HCT116 (cell line): ENCODE data around the gene SPATA21.

ENCODE experiments used
- CTCF ChIP-seq, 3 experiments: fragments of 200-600 bp in 1 of 3; sonication (generic) in 1 of 3; IDR thresholded peaks in 2 of 3; conservative IDR thresholded peaks in 1 of 3; 2 replicates each; pipeline ENCODE4 v1.5.1; 2012 to 2017; ENCODE audit warnings: low read depth in 2 of 3, low read length in 2 of 3, antibody characterized with exemption in 1 of 3, borderline replicate concordance in 1 of 3, control low read depth in 1 of 3, mild to moderate bottlenecking in 1 of 3, mixed read lengths in 1 of 3, mixed run types in 1 of 3, moderate library complexity in 1 of 3; ENCODE audit not compliant: insufficient read depth in 1 of 3
- FOSL1 ChIP-seq: IDR thresholded peaks from 2 replicates; pipeline ENCODE4 v1.6.1; 2012; ENCODE audit warnings: low read depth
- JUND ChIP-seq: IDR thresholded peaks from 2 replicates; pipeline ENCODE4 v1.6.1; 2012
- POLR2A ChIP-seq: IDR thresholded peaks from 2 replicates; pipeline ENCODE4 v1.7.0; 2011; ENCODE audit warnings: borderline replicate concordance; ENCODE audit not compliant: insufficient read depth, insufficient read length; ENCODE audit errors: extremely low read depth
- TCF7L2 ChIP-seq: IDR thresholded peaks from 2 replicates; pipeline ENCODE4 v1.7.0; 2011; ENCODE audit warnings: borderline replicate concordance, inconsistent platforms; ENCODE audit not compliant: insufficient read depth, insufficient read length; ENCODE audit errors: extremely low read depth

GRCh38 chr1:16438516-16438915 is 1.3 kb upstream of the SPATA21 start:
- no peak for TF ChIP-seq CTCF (IDR thresholded peaks at IDR 0.05 in 2 of 3, conservative IDR thresholded peaks at IDR 0.05 in 1 of 3; ENCODE audit: borderline replicate concordance in 1 of 3, insufficient read depth in 1 of 3, low read depth in 2 of 3, low read length in 2 of 3)
- TF ChIP-seq TCF7L2: no peak
- TF ChIP-seq FOSL1: no peak
- TF ChIP-seq POLR2A: no peak
- no peak for TF ChIP-seq JUND
